GM18520 (cell line): ENCODE data around the gene HPN.
"Not testable (repeated sequence)": the region's sequence is repeated elsewhere in the genome, so short reads cannot be mapped to it uniquely, and the experiment has no call there.

ENCODE experiments used
- ATAC-seq: cut with Tn5 transposase; IDR thresholded peaks from one replicate; pipeline ENCODE4 v1.9.1; 2021; ENCODE audit not compliant: unreplicated experiment

HPN gene

DNA sequence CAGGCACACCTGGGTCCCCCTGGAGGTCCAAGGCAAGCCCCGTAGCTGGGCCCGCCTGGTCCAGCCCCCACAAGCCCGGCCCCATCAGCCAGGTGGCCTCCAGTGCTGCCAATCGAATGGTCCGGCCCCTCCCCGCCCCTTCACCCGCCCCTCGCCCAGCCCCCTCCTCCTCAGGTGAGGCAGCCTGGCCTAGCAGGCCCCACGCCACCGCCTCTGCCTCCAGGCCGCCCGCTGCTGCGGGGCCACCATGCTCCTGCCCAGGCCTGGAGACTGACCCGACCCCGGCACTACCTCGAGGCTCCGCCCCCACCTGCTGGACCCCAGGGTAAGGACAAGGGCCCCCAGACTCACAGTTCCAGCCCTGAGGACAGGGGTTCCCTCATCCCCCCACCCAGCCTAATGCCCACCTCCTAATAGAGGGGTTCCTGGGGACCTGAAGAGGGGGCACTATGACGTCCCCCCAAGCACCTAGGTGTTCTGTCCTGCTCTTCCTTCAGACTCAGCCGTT lies at the start of gene HPN:
Gene HPN (plus strand): TSS at position 174 of the 508 bp plus-strand sequence. CDS start 786 bp downstream, outside the sequence.
- ATAC-seq, result no peak

DNA sequence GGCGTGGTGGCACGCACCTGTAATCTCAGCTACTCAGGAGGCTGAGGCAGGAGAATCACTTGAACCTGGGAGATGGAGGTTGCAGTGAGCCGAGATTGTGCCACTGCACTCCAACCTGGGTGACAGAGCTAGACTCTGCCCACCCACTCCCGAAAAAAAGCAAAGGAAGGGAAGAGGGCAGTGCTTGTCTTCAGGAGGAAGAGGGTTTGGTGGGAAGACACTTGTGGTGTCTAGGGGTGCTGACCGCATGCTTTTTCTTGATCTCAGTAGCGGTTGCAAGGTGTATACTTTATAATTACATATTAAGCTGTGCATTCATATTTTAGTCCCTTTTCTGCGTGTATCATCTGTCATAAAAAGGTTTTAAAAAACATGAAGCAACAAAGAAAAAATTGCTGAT lies 48.9 kb upstream of the HPN start:
- ATAC-seq, result not testable (repeated sequence)

GRCh38 chr19:34994286-34994642 lies 47.3 kb upstream of the HPN start:
- no peak for ATAC-seq

DNA sequence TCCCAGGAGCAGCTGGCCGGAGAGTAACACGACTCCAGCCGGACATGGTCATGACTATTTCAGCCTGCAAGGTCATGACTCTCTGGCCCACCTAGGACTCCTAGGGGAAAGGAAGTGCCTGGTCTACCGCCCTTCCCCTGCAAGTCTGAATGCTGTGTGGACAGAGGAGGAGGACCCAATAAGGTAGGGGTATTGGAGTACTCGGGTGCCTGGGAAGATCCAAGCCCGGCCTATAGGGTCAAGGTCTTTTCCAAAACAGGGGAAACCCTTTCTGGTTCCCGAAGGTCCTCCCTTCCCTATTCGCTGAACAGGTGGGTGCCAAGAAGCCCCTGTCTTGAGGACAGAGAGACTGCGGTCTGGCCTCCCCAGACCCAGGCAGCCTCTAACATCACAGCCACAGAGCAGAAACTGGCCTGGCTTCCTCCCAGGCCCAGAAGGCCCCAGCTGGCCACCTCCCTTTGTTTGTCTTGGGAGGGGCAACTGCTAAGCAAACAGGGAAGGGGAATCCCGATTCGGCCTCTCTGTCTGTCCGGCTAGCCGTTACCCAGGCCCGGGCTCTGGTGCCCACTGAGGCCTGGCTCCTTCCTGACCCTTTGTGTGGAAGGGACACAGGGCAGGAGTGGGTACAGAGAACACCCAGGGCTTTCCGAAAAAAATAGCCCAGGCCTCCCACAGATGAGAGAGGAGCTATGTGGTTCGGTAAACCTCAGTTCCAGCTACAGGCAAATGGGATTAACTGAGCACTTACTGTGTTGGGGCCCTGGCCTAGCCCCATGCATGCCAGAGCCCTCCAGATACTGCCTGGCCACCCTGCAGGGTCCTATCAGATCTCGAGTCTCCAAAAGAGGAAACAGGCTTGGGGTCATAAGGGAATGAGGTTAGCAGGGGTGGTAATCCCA lies 46.6 kb upstream of the HPN start:
- ATAC-seq, result no peak

GRCh38 chr19:34995551-34995950 lies 46.0 kb upstream of the HPN start:
- no peak for ATAC-seq

DNA sequence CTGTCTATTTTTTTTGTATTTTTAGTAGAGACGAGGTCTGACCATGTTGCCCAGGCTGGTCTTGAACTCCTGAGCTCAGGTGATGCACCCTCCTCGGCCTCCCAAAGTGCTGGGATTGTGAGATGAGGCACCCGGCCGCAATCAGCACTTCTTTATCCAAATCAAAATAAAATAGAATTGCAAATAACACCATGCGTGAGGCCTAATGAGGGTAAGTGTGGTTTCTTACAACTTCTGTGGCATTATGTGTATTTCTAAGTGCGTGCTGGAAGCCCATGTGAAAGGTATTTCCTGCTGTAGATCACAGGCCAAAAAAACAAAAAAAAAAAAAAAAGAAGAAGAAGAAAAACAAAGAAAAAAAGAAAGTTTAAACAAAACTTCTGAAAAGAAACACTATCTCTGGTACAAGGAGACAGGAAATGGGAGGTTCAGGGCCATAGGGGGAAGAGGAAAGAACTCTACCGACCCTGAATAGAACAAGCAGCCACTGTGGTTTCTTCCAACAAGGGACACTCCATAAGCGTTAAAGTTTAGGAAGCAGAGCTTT lies 44.4 kb upstream of the HPN start:
- no peak for ATAC-seq

GRCh38 chr19:34998224-34998623 lies 43.3 kb upstream of the HPN start:
- not testable (repeated sequence) for ATAC-seq

DNA sequence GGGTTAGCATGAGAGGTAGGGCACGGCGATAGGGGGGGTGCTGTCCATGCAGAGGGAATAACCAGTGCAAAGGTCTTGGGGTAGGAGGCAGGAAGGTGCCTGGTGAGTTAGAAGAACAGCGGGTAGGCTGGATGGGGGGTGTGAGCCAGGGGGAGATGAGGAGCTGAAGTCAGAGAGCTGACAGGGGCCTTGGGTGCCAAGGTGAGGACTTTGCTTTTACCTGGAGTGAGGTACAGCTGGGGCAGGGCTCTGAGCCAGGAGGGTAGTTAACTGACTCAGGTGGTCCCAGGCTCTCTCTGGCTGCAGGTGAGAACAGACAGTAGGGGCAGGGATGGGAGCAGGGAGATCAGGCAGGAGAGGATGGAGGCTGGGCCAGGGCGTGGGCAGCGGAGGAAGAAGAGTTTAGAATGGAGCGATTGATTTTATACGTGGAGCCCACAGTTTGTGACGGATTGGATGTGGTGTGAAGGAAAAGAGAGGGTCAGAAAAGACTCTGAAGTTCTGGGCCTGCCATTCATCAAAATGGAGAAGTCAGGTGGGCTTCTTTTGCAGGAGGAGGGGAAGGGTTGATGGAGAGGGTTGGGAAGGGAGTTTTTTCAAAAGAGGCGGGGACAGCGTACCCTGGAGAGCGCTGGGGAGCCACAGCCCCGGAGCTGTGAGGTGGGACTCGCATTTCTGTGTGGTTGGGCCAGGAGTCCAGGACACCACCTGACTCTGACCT lies 42.6 kb upstream of the HPN start:
- no peak for ATAC-seq

- ATAC-seq, result no peak
Measured at GRCh38 chr19:34999498-35000337, 41.8 kb upstream of the HPN start, which contains the start of gene GRAMD1A. GRAMD1A (plus strand) TSS chr19:35000323; CDS start chr19:35000479, 156 bp downstream.

GRCh38 chr19:35000338-35000646 lies 41.2 kb upstream of the HPN start:
- no peak for ATAC-seq

GRCh38 chr19:35000647-35001501 lies 40.6 kb upstream of the HPN start:
- ATAC-seq, result no peak

DNA sequence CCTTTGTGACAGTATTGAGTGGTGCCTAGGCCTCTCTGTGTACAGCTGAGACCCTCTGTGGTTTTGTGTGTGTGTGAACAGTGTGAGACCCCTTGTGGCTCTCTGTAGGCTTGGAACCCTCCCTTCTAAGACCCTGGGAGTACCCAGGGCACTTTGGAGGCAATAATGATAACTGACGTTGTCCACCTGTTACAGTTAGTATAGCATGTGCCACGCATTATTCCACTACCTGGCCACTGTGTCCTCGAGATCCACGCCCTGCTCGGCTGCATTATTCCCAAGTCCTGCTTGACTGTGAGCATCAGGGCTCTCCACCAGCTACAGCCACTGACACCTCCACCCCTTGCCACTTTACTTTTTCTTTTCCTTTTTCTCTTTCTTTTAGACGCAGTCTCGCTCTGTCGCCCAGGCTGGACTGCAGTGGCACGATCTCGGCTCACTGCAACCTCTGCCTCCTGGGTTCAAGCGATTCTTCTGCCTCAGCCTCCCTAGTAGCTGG lies 39.4 kb upstream of the HPN start:
- no peak for ATAC-seq

GRCh38 chr19:35004517-35005255 lies 36.8 kb upstream of the HPN start:
- ATAC-seq, result no peak

DNA sequence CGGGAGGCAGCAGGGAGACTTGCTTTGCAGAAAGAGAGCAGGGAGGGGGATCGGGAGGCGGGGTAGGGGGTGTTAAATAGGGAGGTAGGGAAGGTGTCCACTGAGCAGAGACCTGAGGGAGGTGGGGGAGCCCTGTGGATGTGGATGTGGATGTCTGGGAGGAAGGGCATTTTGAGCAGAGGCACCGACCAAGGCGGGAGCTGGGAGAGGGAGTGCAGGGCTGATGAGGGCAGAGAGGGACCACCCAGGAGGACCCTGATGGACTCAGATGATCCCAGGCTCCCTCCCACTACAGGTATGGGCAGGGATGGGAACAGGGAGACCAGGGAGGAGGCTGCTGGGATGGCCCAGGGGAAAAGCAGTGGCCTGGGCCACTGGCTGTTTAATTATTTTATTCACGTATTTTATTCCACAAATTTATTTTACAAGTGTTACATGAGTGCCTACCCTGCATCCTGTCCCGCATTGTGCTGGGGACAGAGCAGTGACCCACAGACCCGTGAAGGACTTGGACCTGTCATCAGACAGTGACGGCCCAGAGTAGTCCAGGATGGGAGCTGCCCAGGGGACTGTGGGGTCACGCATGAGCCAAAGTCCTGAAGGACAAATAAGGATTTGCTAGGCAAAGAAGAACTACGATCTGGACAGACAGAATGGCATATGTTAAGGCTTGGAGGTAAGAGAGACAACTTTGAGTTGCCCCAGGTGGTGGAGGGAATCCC lies 36.1 kb upstream of the HPN start:
- ATAC-seq, result no peak

DNA sequence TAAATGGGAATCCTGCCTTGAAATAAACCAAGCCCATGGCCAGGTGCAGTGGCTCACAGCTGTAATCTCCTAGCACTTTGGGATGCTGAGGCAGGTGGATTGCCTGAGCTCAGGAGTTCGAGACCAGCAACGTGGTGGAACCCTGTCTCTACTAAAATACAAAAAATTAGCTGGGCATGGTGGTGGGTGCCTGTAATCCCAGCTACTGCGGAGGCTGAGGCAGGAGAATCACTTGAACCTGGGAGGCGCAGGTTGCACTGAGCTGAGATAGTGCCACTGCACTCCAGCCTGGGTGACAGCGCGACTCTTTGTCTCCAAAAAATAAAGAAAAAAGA lies 35.5 kb upstream of the HPN start:
- not testable (repeated sequence) for ATAC-seq

GRCh38 chr19:35006342-35006998 lies 35.1 kb upstream of the HPN start:
- no peak for ATAC-seq

GRCh38 chr19:35006999-35007365 lies 34.5 kb upstream of the HPN start:
- no peak for ATAC-seq

- ATAC-seq, result not testable (repeated sequence)
Measured at GRCh38 chr19:35007427-35007826, 34.1 kb upstream of the HPN start.
